ENCODE results near the gene STT3B. TPM values are rescaled to one million over a fixed set of nuclear protein-coding genes. Genes with fewer than 3 reads are reported as not detected.

The STT3B gene
- total RNA-seq, 1 donor from 2014 or later = 213 TPM

DNA sequence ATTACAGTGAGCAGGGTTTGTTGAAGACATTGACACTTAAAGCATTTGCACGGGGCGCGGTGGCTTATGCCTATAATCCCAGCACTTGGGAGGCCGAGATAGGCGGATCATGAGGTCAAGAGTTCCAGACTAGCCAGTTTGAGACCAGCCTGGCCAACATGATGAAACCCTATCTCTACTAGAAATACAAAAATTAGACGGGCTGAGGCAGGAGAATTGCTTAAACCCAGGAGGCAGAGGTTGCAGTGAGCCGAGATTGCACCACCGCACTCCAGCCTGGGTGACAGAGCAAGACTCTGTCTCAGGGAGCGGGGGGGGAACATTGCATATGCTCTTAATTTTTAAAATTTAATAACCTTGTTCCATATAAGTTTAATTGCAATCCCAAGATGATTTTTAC is 11.9 kb downstream of the STT3B start:
- no peak overlapping the region for H3K9ac ChIP-seq
- no peak overlapping the region for H3K4me3 Mint-ChIP-seq

DNA sequence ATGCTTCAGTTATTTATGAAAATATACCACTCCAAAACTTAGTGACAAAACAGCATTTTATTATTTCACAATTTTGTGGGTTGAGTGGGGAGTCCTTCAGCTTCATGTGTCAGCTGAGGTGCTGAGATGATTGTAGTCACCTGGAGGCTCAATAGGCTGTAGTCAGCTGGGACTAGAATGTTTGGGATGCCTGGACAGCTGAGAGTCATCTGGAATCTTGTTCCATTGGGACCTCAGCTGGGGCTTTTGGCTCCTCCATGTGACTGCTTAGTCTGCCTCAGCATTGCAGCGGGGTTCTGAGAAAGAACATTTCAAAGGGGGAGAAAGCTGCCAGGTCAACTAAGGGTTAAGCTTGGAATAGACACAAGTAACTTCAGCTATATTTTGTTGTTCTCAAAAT is 13.4 kb downstream of the STT3B start:
- Mint-ChIP-seq H3K4me1 (no peaks in the 10 kb centered on the region), H3K4me3 (no peak overlapping the region), H3K27me3 (ENCODE audit: insufficient read depth, low read depth) (no peaks in the 10 kb centered on the region), H3K27ac (no peak overlapping the region), H3K9me3 (peaks cover 29% of the 10 kb centered on the region), H3K36me3 (peaks cover 42% of the 10 kb centered on the region)
- TF ChIP-seq, protein P1, sequence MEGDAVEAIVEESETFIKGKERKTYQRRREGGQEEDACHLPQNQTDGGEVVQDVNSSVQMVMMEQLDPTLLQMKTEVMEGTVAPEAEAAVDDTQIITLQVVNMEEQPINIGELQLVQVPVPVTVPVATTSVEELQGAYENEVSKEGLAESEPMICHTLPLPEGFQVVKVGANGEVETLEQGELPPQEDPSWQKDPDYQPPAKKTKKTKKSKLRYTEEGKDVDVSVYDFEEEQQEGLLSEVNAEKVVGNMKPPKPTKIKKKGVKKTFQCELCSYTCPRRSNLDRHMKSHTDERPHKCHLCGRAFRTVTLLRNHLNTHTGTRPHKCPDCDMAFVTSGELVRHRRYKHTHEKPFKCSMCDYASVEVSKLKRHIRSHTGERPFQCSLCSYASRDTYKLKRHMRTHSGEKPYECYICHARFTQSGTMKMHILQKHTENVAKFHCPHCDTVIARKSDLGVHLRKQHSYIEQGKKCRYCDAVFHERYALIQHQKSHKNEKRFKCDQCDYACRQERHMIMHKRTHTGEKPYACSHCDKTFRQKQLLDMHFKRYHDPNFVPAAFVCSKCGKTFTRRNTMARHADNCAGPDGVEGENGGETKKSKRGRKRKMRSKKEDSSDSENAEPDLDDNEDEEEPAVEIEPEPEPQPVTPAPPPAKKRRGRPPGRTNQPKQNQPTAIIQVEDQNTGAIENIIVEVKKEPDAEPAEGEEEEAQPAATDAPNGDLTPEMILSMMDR (IDR thresholded peaks at IDR 0.05) = no peak
- TF ChIP-seq EZH2 (IDR thresholded peaks at IDR 0.05) (no peak), EZH2phosphoT487 (IDR thresholded peaks at IDR 0.05) (no peak)
- H3K9me3 ChIP-seq (ENCODE audit: low read depth) = no peaks in the 10 kb centered on the region
- peak; percentile 21 for DNase-seq (ENCODE audit: low spot score)
- peaks cover 100% of the 10 kb centered on the region for H3K79me2 ChIP-seq (ENCODE audit: low read depth)
- no peaks in the 10 kb centered on the region for H3K36me3 ChIP-seq
- H3K4me2 ChIP-seq = no peak overlapping the region
- H3F3A ChIP-seq (ENCODE audit: low read depth) = no peaks in the 10 kb centered on the region
- H2AFZ ChIP-seq (replicated peaks) = no peak overlapping the region
- H3K27ac ChIP-seq = no peak overlapping the region
- peaks cover 9% of the 10 kb centered on the region for H3K4me1 ChIP-seq
- H3K9ac ChIP-seq = no peak overlapping the region
- no peaks in the 10 kb centered on the region for H3K27me3 ChIP-seq
- H3K4me3 ChIP-seq = no peak overlapping the region
- peaks cover 71% of the 10 kb centered on the region for H4K20me1 ChIP-seq (ENCODE audit: low read depth)

More for the DNA sequence above, 11.9 kb downstream of the STT3B start:
- Histone ChIP-seq H4K20me1 (ENCODE audit: low read depth) (peaks cover 67% of the 10 kb centered on the region), H3K4me3 (no peak overlapping the region), H3K4me1 (peaks cover 11% of the 10 kb centered on the region), H3K4me2 (no peak overlapping the region), H3K9me3 (ENCODE audit: low read depth) (no peaks in the 10 kb centered on the region), H3K79me2 (ENCODE audit: low read depth) (peaks cover 100% of the 10 kb centered on the region), H3K36me3 (no peaks in the 10 kb centered on the region), H3F3A (ENCODE audit: low read depth) (no peaks in the 10 kb centered on the region), H2AFZ (replicated peaks) (no peak overlapping the region), H3K27ac (no peak overlapping the region), H3K27me3 (no peaks in the 10 kb centered on the region)
- Mint-ChIP-seq H3K27ac (no peak overlapping the region), H3K9me3 (peaks cover 26% of the 10 kb centered on the region), H3K36me3 (peaks cover 42% of the 10 kb centered on the region), H3K27me3 (ENCODE audit: insufficient read depth, low read depth) (no peaks in the 10 kb centered on the region), H3K4me1 (no peaks in the 10 kb centered on the region)
- no peak for TF ChIP-seq EZH2phosphoT487 (IDR thresholded peaks at IDR 0.05)
- no peak for TF ChIP-seq EZH2 (IDR thresholded peaks at IDR 0.05)
- TF ChIP-seq, protein P1 (IDR thresholded peaks at IDR 0.05) = no peak
- DNase-seq (ENCODE audit: low spot score) = no peak

DNA sequence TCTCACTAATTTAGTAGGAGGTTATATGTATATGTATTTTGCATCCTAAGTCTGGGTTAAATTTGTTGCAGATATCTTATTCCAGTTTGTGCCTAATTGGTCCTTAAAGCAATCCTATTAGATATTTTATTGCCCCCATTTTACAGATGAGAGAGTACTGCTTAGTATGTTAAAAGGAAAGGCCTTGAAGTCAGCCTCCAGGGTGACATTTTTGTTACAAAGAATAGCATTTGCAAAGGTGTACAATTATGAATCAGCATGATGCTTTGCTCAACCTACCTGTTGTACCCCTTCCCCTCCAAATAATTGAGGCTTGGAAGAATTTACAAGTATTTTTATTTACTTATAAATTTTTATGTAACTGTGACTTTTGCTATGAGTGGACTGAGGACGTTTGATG is 14.0 kb downstream of the STT3B start:
- H3K4me3 ChIP-seq = no peak overlapping the region

More for the DNA sequence above, 14.0 kb downstream of the STT3B start:
- H3K36me3 Mint-ChIP-seq = peaks cover 45% of the 10 kb centered on the region
- H3K27ac Mint-ChIP-seq = no peak overlapping the region
- H3K9ac ChIP-seq = no peak overlapping the region
- H3K4me3 Mint-ChIP-seq = no peak overlapping the region
- H3K27me3 ChIP-seq = no peaks in the 10 kb centered on the region
- H2AFZ ChIP-seq (replicated peaks) = no peak overlapping the region
- peaks cover 9% of the 10 kb centered on the region for H3K4me1 ChIP-seq
- peaks cover 100% of the 10 kb centered on the region for H3K79me2 ChIP-seq (ENCODE audit: low read depth)
- no peaks in the 10 kb centered on the region for H3K4me1 Mint-ChIP-seq
- TF ChIP-seq, protein P1 (IDR thresholded peaks at IDR 0.05) = no peak
- TF ChIP-seq EZH2 (IDR thresholded peaks at IDR 0.05) = no peak
- no peak for TF ChIP-seq EZH2phosphoT487 (IDR thresholded peaks at IDR 0.05)
- no peaks in the 10 kb centered on the region for H3F3A ChIP-seq (ENCODE audit: low read depth)
- peaks cover 33% of the 10 kb centered on the region for H3K9me3 Mint-ChIP-seq
- no peak overlapping the region for H3K4me2 ChIP-seq
- peaks cover 71% of the 10 kb centered on the region for H4K20me1 ChIP-seq (ENCODE audit: low read depth)
- DNase-seq (ENCODE audit: low spot score) = no peak
- no peaks in the 10 kb centered on the region for H3K36me3 ChIP-seq
- H3K9me3 ChIP-seq (ENCODE audit: low read depth) = no peaks in the 10 kb centered on the region
- no peak overlapping the region for H3K27ac ChIP-seq
- no peaks in the 10 kb centered on the region for H3K27me3 Mint-ChIP-seq (ENCODE audit: insufficient read depth, low read depth)
